Liver (tissue), 3 donors: ENCODE measurements around the gene NCK1.

Experiments used
- CTCF ChIP-seq: fragments of 150-350 bp; IDR thresholded peaks from 2 replicates; pipeline ENCODE4 v1.5.1; 2017; ENCODE audit warnings: improper control_type of control experiment, low read depth, low read length; ENCODE audit not compliant: missing input control
- GABPA ChIP-seq, 2 donors: IDR thresholded peaks in 1 of 2; conservative IDR thresholded peaks in 1 of 2; 2 replicates each; pipeline ENCODE4 v1.6.1; 2016; ENCODE audit warnings: antibody characterized with exemption in 2 of 2, mild to moderate bottlenecking in 1 of 2, moderate library complexity in 1 of 2
- JUND ChIP-seq, 2 donors: IDR thresholded peaks; 2 replicates each; pipeline ENCODE4 v1.6.1; 2016; ENCODE audit warnings: antibody characterized with exemption in 2 of 2
- MAX ChIP-seq: IDR thresholded peaks from 2 replicates; pipeline ENCODE4 v1.6.1; 2016; ENCODE audit warnings: antibody characterized with exemption
- RAD21 ChIP-seq, 2 donors: IDR thresholded peaks; 2 replicates each; pipeline ENCODE4 v1.6.1; 2016; ENCODE audit warnings: antibody characterized with exemption in 2 of 2, mild to moderate bottlenecking in 2 of 2
- REST ChIP-seq: IDR thresholded peaks from 2 replicates; pipeline ENCODE4 v1.6.1; 2016; ENCODE audit warnings: antibody characterized with exemption, mild to moderate bottlenecking
- RXRA ChIP-seq, 2 donors: IDR thresholded peaks; 2 replicates each; pipeline ENCODE4 v1.6.1; 2017 to 2018; ENCODE audit warnings: antibody characterized with exemption in 2 of 2, mild to moderate bottlenecking in 1 of 2
- SP1 ChIP-seq: IDR thresholded peaks from 2 replicates; pipeline ENCODE4 v1.6.1; 2018; ENCODE audit warnings: antibody characterized with exemption, mild to moderate bottlenecking
- TAF1 ChIP-seq: conservative IDR thresholded peaks from 2 replicates; pipeline ENCODE4 v1.6.1; 2016; ENCODE audit warnings: antibody characterized with exemption, mild to moderate bottlenecking
- TF ChIP-seq, protein P1 (sequence below): IDR thresholded peaks from 2 replicates; pipeline ENCODE4 v1.6.1; 2016; ENCODE audit warnings: antibody characterized with exemption
- donor health status: healthy.
- donor health status: healthy.

GRCh38 chr3:136885357-136886213 is 23.6 kb downstream of the NCK1 start:
- TF ChIP-seq CTCF (no peak), SP1 (no peak), TAF1 (no peak), MAX (no peak), JUND (IDR thresholded peaks at IDR 0.05) (no peak), RXRA (IDR thresholded peaks at IDR 0.05) (no peak), GABPA (IDR thresholded peaks at IDR 0.05 in 1 of 2, conservative IDR thresholded peaks at IDR 0.05 in 1 of 2) (no peak), REST (no peak), RAD21 (IDR thresholded peaks at IDR 0.05) (no peak)
- TF ChIP-seq, protein P1, sequence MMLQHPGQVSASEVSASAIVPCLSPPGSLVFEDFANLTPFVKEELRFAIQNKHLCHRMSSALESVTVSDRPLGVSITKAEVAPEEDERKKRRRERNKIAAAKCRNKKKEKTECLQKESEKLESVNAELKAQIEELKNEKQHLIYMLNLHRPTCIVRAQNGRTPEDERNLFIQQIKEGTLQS = no peak
